ENCODE results near the gene SLC2A4RG.

GRCh38 chr20:63708301-63709148 is 31.1 kb upstream of the SLC2A4RG start:
- no peak for TF ChIP-seq POLR2A (IDR thresholded peaks at IDR 0.05; ENCODE audit: low read length)
- TF ChIP-seq GATA1 (IDR thresholded peaks at IDR 0.05; ENCODE audit: low read depth, low read length), result no peak

Data from erythroblast (primary cell).